Measurements from ENCODE around the gene GNA12. TPM values are rescaled to one million over a fixed set of nuclear protein-coding genes. Genes with fewer than 3 reads are reported as not detected.

Gene GNA12
- total RNA-seq, 6 experiments from 2014 or later: 10.3 to 32.1 (median 14.1) TPM

GRCh38 chr7:2800220-2800930, 43.7 kb downstream of the GNA12 start:
- H3K27me3 ChIP-seq: no peaks in the 10 kb centered on the region
- TF ChIP-seq POLR2A (IDR thresholded peaks at IDR 0.05) (no peak), CTCF (IDR thresholded peaks at IDR 0.05) (no peak)
- no peak overlapping the region for H3K27ac ChIP-seq
- DNase-seq: no peak
- no peak overlapping the region for H3K4me3 ChIP-seq
- intact Hi-C loops (cut with DNase I): no loop called here
- no peaks in the 10 kb centered on the region for H3K9me3 ChIP-seq
- H3K4me1 ChIP-seq: peaks cover 0 to 12% (median 2%) of the 10 kb centered on the region in 4 donors
- 91% methylated on average over 14 of the region's 14 CpGs for WGBS (ENCODE audit: insufficient coverage, low coverage, low lambda C conversion rate, missing lambda C conversion rate)
- H3K36me3 ChIP-seq: no peaks in the 10 kb centered on the region
- ATAC-seq: no peak

- intact Hi-C loops (cut with DNase I): no loop called here
- peaks cover 0 to 12% (median 2%) of the 10 kb centered on the region in 4 donors for H3K4me1 ChIP-seq
- no peak for ATAC-seq
Observed at GRCh38 chr7:2799253-2799652, 44.9 kb downstream of the GNA12 start.

GRCh38 chr7:2798669-2799068, 45.4 kb downstream of the GNA12 start:
- 82% methylated on average over 2 of the region's 2 CpGs for WGBS (ENCODE audit: insufficient coverage, low coverage, low lambda C conversion rate, missing lambda C conversion rate)
- intact Hi-C loops (cut with DNase I): no loop called here
- no peak for DNase-seq

More at GRCh38 chr7:2799253-2799652, 44.9 kb downstream of the GNA12 start:
- no peak overlapping the region for H3K27ac ChIP-seq
- H3K4me3 ChIP-seq: no peak overlapping the region
- H3K36me3 ChIP-seq: peaks cover 0 to 5% (median 2%) of the 10 kb centered on the region in 4 donors
- no peak for TF ChIP-seq POLR2A (IDR thresholded peaks at IDR 0.05)
- TF ChIP-seq CTCF (IDR thresholded peaks at IDR 0.05): no peak
- DNase-seq: peak in 1 of 3 donors; percentile 21
- WGBS (ENCODE audit: insufficient coverage, low coverage, low lambda C conversion rate, missing lambda C conversion rate): 79% methylated on average over 3 of the region's 4 CpGs
- no peaks in the 10 kb centered on the region for H3K27me3 ChIP-seq
- no peaks in the 10 kb centered on the region for H3K9me3 ChIP-seq

More at GRCh38 chr7:2798669-2799068, 45.4 kb downstream of the GNA12 start:
- ATAC-seq: no peak
- H3K4me1 ChIP-seq: peaks cover 0 to 12% (median 2%) of the 10 kb centered on the region in 4 donors
- H3K9me3 ChIP-seq: no peaks in the 10 kb centered on the region
- TF ChIP-seq CTCF (IDR thresholded peaks at IDR 0.05): no peak
- no peak for TF ChIP-seq POLR2A (IDR thresholded peaks at IDR 0.05)
- H3K4me3 ChIP-seq: no peak overlapping the region
- no peak overlapping the region for H3K27ac ChIP-seq
- peaks cover 0 to 6% (median 4%) of the 10 kb centered on the region in 4 donors for H3K36me3 ChIP-seq
- no peaks in the 10 kb centered on the region for H3K27me3 ChIP-seq

Measured in right lobe of liver (tissue), 6 donors.